ENCODE measurements around the gene FERMT3. TPM values are rescaled to one million over a fixed set of nuclear protein-coding genes. Genes with fewer than 3 reads are reported as not detected.

FERMT3 gene
- polyA plus RNA-seq, 2 donors, result 4.4 to 5.8 TPM

DNA sequence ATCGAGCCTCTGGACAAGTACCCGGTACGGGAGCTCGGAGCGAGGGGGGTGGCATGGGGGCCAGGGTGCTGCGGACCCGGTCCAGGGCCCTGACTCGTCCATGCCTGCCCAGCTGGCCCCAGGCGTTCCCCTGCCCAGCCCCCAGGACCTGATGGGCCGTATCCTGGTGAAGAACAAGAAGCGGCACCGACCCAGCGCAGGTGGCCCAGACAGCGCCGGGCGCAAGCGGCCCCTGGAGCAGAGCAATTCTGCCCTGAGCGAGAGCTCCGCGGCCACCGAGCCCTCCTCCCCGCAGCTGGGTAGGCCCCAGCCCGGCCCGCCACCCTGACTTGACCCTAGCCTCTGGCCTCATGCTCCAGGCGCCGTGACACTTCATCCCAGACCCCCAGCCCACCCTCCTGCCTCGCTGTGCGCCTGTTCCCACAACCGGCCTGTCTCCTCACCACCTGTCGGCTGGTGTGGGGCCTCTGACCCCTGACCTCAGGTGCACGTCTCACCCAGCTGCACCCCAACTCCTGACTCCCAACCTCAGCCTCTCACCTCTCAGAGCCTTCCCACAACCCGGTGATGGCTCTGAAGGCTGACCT lies 52.5 kb downstream of the FERMT3 start:
- H3K36me3 ChIP-seq (ENCODE audit: control insufficient read depth in 2 of 2, insufficient read depth in 2 of 2, low read length in 1 of 2), result peaks cover 14 to 77% of the 10 kb centered on the region in 2 donors
- H3K27ac ChIP-seq (ENCODE audit: low read depth in 2 of 2, low read length in 1 of 2), result no peak overlapping the region
- no peaks in the 10 kb centered on the region for H3K9me3 ChIP-seq (ENCODE audit: control insufficient read depth in 2 of 2, insufficient read depth in 1 of 2, low read depth in 1 of 2, low read length in 1 of 2)
- H3K27me3 ChIP-seq (ENCODE audit: control insufficient read depth in 1 of 2, insufficient read depth in 2 of 2, low read length in 2 of 2), result no peaks in the 10 kb centered on the region
- H3K4me3 ChIP-seq (ENCODE audit: low read depth in 1 of 2, low read length in 2 of 2), result no peak overlapping the region
- WGBS, 2 donors, result 91 to 93% methylated on average over 27 to 32 of the region's 32 CpGs
- no peaks in the 10 kb centered on the region for H3K4me1 ChIP-seq (ENCODE audit: control insufficient read depth in 2 of 2, insufficient read depth in 2 of 2, low read length in 1 of 2)

DNA sequence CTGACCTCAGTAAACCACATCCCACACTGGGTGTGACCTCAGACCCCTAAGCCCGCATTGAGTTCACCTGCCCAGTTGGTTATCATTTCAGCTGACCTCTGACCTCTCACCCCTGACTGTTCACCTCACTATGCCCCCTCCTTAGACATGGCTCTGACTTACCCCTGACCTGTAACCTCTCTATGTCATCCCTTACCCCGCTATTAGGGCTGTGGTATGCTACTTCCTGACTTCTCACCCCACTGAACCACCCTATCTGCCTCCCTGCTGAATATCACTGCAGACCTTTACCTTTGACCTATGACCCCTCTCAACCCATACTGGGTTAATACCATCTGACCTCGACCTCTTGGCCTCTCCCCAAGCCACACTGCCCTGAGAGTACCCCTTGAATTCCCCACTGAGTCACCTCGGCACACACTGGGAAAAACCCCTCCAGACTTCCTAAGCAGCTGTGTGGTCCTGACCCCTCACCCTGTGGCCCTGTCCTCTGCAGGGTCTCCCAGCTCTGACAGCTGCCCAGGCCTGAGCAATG lies 53.1 kb downstream of the FERMT3 start:
- Histone ChIP-seq H3K4me1 (ENCODE audit: control insufficient read depth in 2 of 2, insufficient read depth in 2 of 2, low read length in 1 of 2) (no peaks in the 10 kb centered on the region), H3K36me3 (ENCODE audit: control insufficient read depth in 2 of 2, insufficient read depth in 2 of 2, low read length in 1 of 2) (peaks cover 18 to 75% of the 10 kb centered on the region in 2 donors), H3K9me3 (ENCODE audit: control insufficient read depth in 2 of 2, insufficient read depth in 1 of 2, low read depth in 1 of 2, low read length in 1 of 2) (no peaks in the 10 kb centered on the region), H3K27ac (ENCODE audit: low read depth in 2 of 2, low read length in 1 of 2) (no peak overlapping the region), H3K4me3 (ENCODE audit: low read depth in 1 of 2, low read length in 2 of 2) (no peak overlapping the region), H3K27me3 (ENCODE audit: control insufficient read depth in 1 of 2, insufficient read depth in 2 of 2, low read length in 2 of 2) (no peaks in the 10 kb centered on the region)
- 79 to 81% methylated on average over 4 of the region's 4 CpGs for WGBS, 2 donors

GRCh38 chr11:64260147-64260708 lies 53.7 kb downstream of the FERMT3 start:
- WGBS, 2 donors, result 91 to 94% methylated on average over 6 of the region's 6 CpGs
- no peaks in the 10 kb centered on the region for H3K9me3 ChIP-seq (ENCODE audit: control insufficient read depth in 2 of 2, insufficient read depth in 1 of 2, low read depth in 1 of 2, low read length in 1 of 2)
- no peak overlapping the region for H3K4me3 ChIP-seq (ENCODE audit: low read depth in 1 of 2, low read length in 2 of 2)
- H3K27me3 ChIP-seq (ENCODE audit: control insufficient read depth in 1 of 2, insufficient read depth in 2 of 2, low read length in 2 of 2), result no peaks in the 10 kb centered on the region
- H3K27ac ChIP-seq (ENCODE audit: low read depth in 2 of 2, low read length in 1 of 2), result no peak overlapping the region
- H3K36me3 ChIP-seq (ENCODE audit: control insufficient read depth in 2 of 2, insufficient read depth in 2 of 2, low read length in 1 of 2), result peaks cover 18 to 73% of the 10 kb centered on the region in 2 donors
- H3K4me1 ChIP-seq (ENCODE audit: control insufficient read depth in 2 of 2, insufficient read depth in 2 of 2, low read length in 1 of 2), result no peaks in the 10 kb centered on the region

DNA sequence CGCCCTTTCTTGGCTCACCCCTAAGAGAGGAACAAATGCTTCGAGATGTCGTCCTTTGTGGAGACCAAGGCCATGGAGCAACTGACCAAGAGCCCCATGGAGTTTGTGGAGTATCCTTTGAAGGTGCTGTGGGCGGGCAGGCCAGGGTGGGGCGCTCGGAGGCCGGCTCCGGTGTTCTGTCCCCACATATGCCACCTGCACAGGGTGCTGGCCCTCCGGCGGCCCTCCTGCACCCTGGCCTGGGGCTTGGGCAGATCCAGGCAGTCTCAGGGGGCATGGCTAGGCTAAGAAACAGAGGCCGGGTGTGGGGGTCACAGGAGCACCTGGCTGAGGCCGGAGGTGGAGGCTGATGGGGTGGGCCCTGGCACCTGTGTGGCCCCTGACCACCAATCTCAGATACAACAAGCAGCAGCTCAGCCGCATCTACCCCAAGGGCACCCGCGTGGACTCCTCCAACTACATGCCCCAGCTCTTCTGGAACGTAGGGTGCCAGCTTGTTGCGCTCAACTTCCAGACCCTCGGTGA lies 55.1 kb downstream of the FERMT3 start:
- WGBS, 2 donors, result 86 to 88% methylated on average over 18 of the region's 18 CpGs
- Histone ChIP-seq H3K4me1 (ENCODE audit: control insufficient read depth in 2 of 2, insufficient read depth in 2 of 2, low read length in 1 of 2) (no peaks in the 10 kb centered on the region), H3K9me3 (ENCODE audit: control insufficient read depth in 2 of 2, insufficient read depth in 1 of 2, low read depth in 1 of 2, low read length in 1 of 2) (no peaks in the 10 kb centered on the region), H3K36me3 (ENCODE audit: control insufficient read depth in 2 of 2, insufficient read depth in 2 of 2, low read length in 1 of 2) (peaks cover 16 to 73% of the 10 kb centered on the region in 2 donors), H3K4me3 (ENCODE audit: low read depth in 1 of 2, low read length in 2 of 2) (no peak overlapping the region), H3K27me3 (ENCODE audit: control insufficient read depth in 1 of 2, insufficient read depth in 2 of 2, low read length in 2 of 2) (no peaks in the 10 kb centered on the region), H3K27ac (ENCODE audit: low read depth in 2 of 2, low read length in 1 of 2) (no peak overlapping the region)

DNA sequence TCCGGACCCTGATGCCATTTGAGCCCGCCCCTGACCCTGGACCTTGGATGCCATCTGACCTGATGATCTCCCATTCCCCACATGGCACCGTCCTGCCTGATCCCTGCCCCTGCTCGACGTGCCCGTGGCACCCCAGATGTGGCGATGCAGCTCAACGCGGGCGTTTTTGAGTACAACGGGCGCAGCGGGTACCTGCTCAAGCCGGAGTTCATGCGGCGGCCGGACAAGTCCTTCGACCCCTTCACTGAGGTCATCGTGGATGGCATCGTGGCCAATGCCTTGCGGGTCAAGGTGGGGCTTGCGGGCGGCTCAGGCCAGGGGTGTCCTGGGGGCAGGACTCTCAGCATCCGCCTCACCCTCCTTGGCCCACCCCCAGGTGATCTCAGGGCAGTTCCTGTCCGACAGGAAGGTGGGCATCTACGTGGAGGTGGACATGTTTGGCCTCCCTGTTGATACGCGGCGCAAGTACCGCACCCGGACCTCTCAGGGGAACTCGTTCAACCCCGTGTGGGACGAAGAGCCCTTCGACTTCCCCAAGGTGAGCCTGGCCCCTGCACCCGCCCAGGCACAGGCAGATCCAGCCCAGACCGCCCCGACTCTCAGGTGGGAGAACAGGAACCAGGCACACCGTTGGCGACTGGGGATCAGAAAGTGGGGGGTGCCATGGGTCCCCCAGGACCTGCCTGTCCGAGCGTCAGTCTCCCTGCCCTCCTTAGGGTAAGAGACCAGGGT lies 55.9 kb downstream of the FERMT3 start:
- H3K4me1 ChIP-seq (ENCODE audit: control insufficient read depth in 2 of 2, insufficient read depth in 2 of 2, low read length in 1 of 2), result peaks cover 0 to 5% of the 10 kb centered on the region in 2 donors
- H3K9me3 ChIP-seq (ENCODE audit: control insufficient read depth in 2 of 2, insufficient read depth in 1 of 2, low read depth in 1 of 2, low read length in 1 of 2), result no peaks in the 10 kb centered on the region
- no peaks in the 10 kb centered on the region for H3K27me3 ChIP-seq (ENCODE audit: control insufficient read depth in 1 of 2, insufficient read depth in 2 of 2, low read length in 2 of 2)
- WGBS, 2 donors, result 92% methylated on average over 42 of the region's 42 CpGs
- H3K36me3 ChIP-seq (ENCODE audit: control insufficient read depth in 2 of 2, insufficient read depth in 2 of 2, low read length in 1 of 2), result peaks cover 15 to 75% of the 10 kb centered on the region in 2 donors
- H3K4me3 ChIP-seq (ENCODE audit: low read depth in 1 of 2, low read length in 2 of 2), result no peak overlapping the region
- H3K27ac ChIP-seq (ENCODE audit: low read depth in 2 of 2, low read length in 1 of 2), result no peak overlapping the region

- H3K4me1 ChIP-seq (ENCODE audit: control insufficient read depth in 2 of 2, insufficient read depth in 2 of 2, low read length in 1 of 2), result peaks cover 0 to 10% of the 10 kb centered on the region in 2 donors
- peaks cover 15 to 72% of the 10 kb centered on the region in 2 donors for H3K36me3 ChIP-seq (ENCODE audit: control insufficient read depth in 2 of 2, insufficient read depth in 2 of 2, low read length in 1 of 2)
- no peak overlapping the region for H3K4me3 ChIP-seq (ENCODE audit: low read depth in 1 of 2, low read length in 2 of 2)
- no peaks in the 10 kb centered on the region for H3K27me3 ChIP-seq (ENCODE audit: control insufficient read depth in 1 of 2, insufficient read depth in 2 of 2, low read length in 2 of 2)
- no peaks in the 10 kb centered on the region for H3K9me3 ChIP-seq (ENCODE audit: control insufficient read depth in 2 of 2, insufficient read depth in 1 of 2, low read depth in 1 of 2, low read length in 1 of 2)
- no peak overlapping the region for H3K27ac ChIP-seq (ENCODE audit: low read depth in 2 of 2, low read length in 1 of 2)
- WGBS, 2 donors, result 78 to 82% methylated on average over 29 of the region's 29 CpGs
Observed at GRCh38 chr11:64263021-64263946, 56.8 kb downstream of the FERMT3 start.

DNA sequence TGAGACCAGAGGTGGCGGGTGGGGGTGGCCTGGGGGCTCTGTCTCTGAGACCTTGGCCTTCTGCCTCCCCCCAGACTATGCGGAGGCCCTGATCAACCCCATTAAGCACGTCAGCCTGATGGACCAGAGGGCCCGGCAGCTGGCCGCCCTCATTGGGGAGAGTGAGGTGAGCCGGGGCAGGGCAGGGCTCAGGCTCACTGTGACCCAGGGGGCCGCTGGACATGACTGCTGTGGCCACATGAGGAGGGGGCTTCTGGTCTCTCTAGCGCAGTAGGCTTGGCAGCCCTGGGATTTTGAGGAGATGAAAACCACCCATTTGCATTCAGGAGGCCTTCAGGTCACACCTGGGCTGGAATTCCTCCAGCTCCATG lies 57.4 kb downstream of the FERMT3 start:
- Histone ChIP-seq H3K9me3 (ENCODE audit: control insufficient read depth in 2 of 2, insufficient read depth in 1 of 2, low read depth in 1 of 2, low read length in 1 of 2) (no peaks in the 10 kb centered on the region), H3K27me3 (ENCODE audit: control insufficient read depth in 1 of 2, insufficient read depth in 2 of 2, low read length in 2 of 2) (no peaks in the 10 kb centered on the region), H3K27ac (ENCODE audit: low read depth in 2 of 2, low read length in 1 of 2) (no peak overlapping the region), H3K4me1 (ENCODE audit: control insufficient read depth in 2 of 2, insufficient read depth in 2 of 2, low read length in 1 of 2) (peaks cover 4 to 16% of the 10 kb centered on the region in 2 donors), H3K36me3 (ENCODE audit: control insufficient read depth in 2 of 2, insufficient read depth in 2 of 2, low read length in 1 of 2) (peaks cover 13 to 66% of the 10 kb centered on the region in 2 donors), H3K4me3 (ENCODE audit: low read depth in 1 of 2, low read length in 2 of 2) (no peak overlapping the region)
- 93 to 95% methylated on average over 8 of the region's 8 CpGs for WGBS, 2 donors

- WGBS, 2 donors, result 82 to 92% methylated on average over 10 of the region's 10 CpGs
- H3K4me3 ChIP-seq (ENCODE audit: low read depth in 1 of 2, low read length in 2 of 2), result no peak overlapping the region
- H3K36me3 ChIP-seq (ENCODE audit: control insufficient read depth in 2 of 2, insufficient read depth in 2 of 2, low read length in 1 of 2), result peaks cover 11 to 62% of the 10 kb centered on the region in 2 donors
- no peak overlapping the region for H3K27ac ChIP-seq (ENCODE audit: low read depth in 2 of 2, low read length in 1 of 2)
- H3K4me1 ChIP-seq (ENCODE audit: control insufficient read depth in 2 of 2, insufficient read depth in 2 of 2, low read length in 1 of 2), result peaks cover 4 to 20% of the 10 kb centered on the region in 2 donors
- H3K9me3 ChIP-seq (ENCODE audit: control insufficient read depth in 2 of 2, insufficient read depth in 1 of 2, low read depth in 1 of 2, low read length in 1 of 2), result no peaks in the 10 kb centered on the region
- no peaks in the 10 kb centered on the region for H3K27me3 ChIP-seq (ENCODE audit: control insufficient read depth in 1 of 2, insufficient read depth in 2 of 2, low read length in 2 of 2)
Observed at GRCh38 chr11:64264371-64264852, 57.9 kb downstream of the FERMT3 start.
